Activated CD8-positive, alpha-beta memory T cell treated with anti-CD3 and anti-CD28 coated beads for 24 hours (primary cell): ENCODE measurements around the gene ASTN2.
"Not testable (repeated sequence)": the region's sequence is repeated elsewhere in the genome, so short reads cannot be mapped to it uniquely, and the experiment has no call there.

Source experiments
- DNase-seq: peaks from one replicate; pipeline ENCODE4 v3.0.0-alpha.2; 2020

ASTN2 gene

GRCh38 chr9:116842658-116843057, 572.2 kb downstream of the ASTN2 start:
- no peak for DNase-seq

- not testable (repeated sequence) for DNase-seq
These were observed 576.4 kb downstream of the ASTN2 start for GRCh38 chr9:116838468-116838867.

GRCh38 chr9:116837018-116837989, 577.6 kb downstream of the ASTN2 start:
- DNase-seq, result no peak

- DNase-seq, result not testable (repeated sequence)
These were observed 584.5 kb downstream of the ASTN2 start for GRCh38 chr9:116830321-116830720.

- DNase-seq, result no peak
These were observed 593.1 kb downstream of the ASTN2 start for GRCh38 chr9:116821633-116822229.

GRCh38 chr9:116819116-116819515, 595.7 kb downstream of the ASTN2 start:
- DNase-seq, result no peak

- no peak for DNase-seq
These were observed 597.1 kb downstream of the ASTN2 start for GRCh38 chr9:116817762-116818161.

GRCh38 chr9:116816484-116816883, 598.4 kb downstream of the ASTN2 start:
- no peak for DNase-seq

GRCh38 chr9:116815835-116816234, 599.0 kb downstream of the ASTN2 start:
- DNase-seq, result no peak

GRCh38 chr9:116813031-116813300, 601.9 kb downstream of the ASTN2 start:
- no peak for DNase-seq

GRCh38 chr9:116812231-116813030, 602.4 kb downstream of the ASTN2 start:
- DNase-seq, result no peak

- no peak for DNase-seq
These were observed 605.2 kb downstream of the ASTN2 start for GRCh38 chr9:116809656-116810055.

GRCh38 chr9:116806075-116806474, 608.8 kb downstream of the ASTN2 start:
- no peak for DNase-seq

GRCh38 chr9:116800885-116801284, 614.0 kb downstream of the ASTN2 start:
- DNase-seq, result no peak

- DNase-seq, result no peak
These were observed 614.8 kb downstream of the ASTN2 start for GRCh38 chr9:116800074-116800473.

GRCh38 chr9:116798521-116798920, 616.3 kb downstream of the ASTN2 start:
- DNase-seq, result no peak

- no peak for DNase-seq
These were observed 617.6 kb downstream of the ASTN2 start for GRCh38 chr9:116797276-116797675.

GRCh38 chr9:116796669-116797068, 618.2 kb downstream of the ASTN2 start:
- no peak for DNase-seq

GRCh38 chr9:116795821-116796220, 619.0 kb downstream of the ASTN2 start:
- no peak for DNase-seq

GRCh38 chr9:116792271-116792670, 622.6 kb downstream of the ASTN2 start:
- no peak for DNase-seq

- DNase-seq, result no peak
These were observed 623.5 kb downstream of the ASTN2 start for GRCh38 chr9:116791326-116791725.

GRCh38 chr9:116789081-116789480, 625.8 kb downstream of the ASTN2 start:
- DNase-seq, result no peak

GRCh38 chr9:116786737-116787136, 628.1 kb downstream of the ASTN2 start:
- DNase-seq, result no peak

- DNase-seq, result no peak
These were observed 637.7 kb downstream of the ASTN2 start for GRCh38 chr9:116777116-116777515.
